HepG2 (cell line): Measurements from ENCODE around the gene TMEM14C.

ENCODE experiments used
- CREB1 ChIP-seq, 2 experiments: fragments of 450-650 bp in 1 of 2; IDR thresholded peaks; 2 replicates each; pipeline ENCODE4 v1.6.1; 2016 to 2017; ENCODE audit warnings: control low read depth in 1 of 2, mild to moderate bottlenecking in 1 of 2, missing compliant biosample characterization in 1 of 2, missing genetic modification characterization in 1 of 2
- CTCF ChIP-seq: sonication (generic); formaldehyde crosslinking; IDR thresholded peaks from 2 replicates; pipeline ENCODE4 v1.5.0; 2020; ENCODE audit warnings: mild to moderate bottlenecking, missing genetic modification reagents, moderate library complexity
- EZH2 ChIP-seq: conservative IDR thresholded peaks from 2 replicates; pipeline ENCODE4 v1.6.1; 2012; ENCODE audit warnings: mild to moderate bottlenecking, low read depth, low read length, moderate library complexity
- FOXK1 ChIP-seq: sonication (generic); formaldehyde crosslinking; IDR thresholded peaks from 2 replicates; pipeline ENCODE4 v1.4.0; 2020; ENCODE audit warnings: low read depth, missing genetic modification reagents, borderline replicate concordance
- MTA3 ChIP-seq: sonication (generic); formaldehyde crosslinking; IDR thresholded peaks from 2 replicates; pipeline ENCODE4 v1.4.0; 2020; ENCODE audit warnings: missing genetic modification reagents
- NCOA2 ChIP-seq: sonication (generic); formaldehyde crosslinking; IDR thresholded peaks from 2 replicates; pipeline ENCODE4 v1.8.0; 2022; ENCODE audit warnings: inconsistent platforms
- NR2F2 ChIP-seq: IDR thresholded peaks from 2 replicates; pipeline ENCODE4 v1.6.1; 2012; ENCODE audit warnings: low read depth, inconsistent platforms, borderline replicate concordance
- POLR2AphosphoS5 ChIP-seq: IDR thresholded peaks from 2 replicates; pipeline ENCODE4 v1.6.1; 2012; ENCODE audit warnings: low read depth, low read length
- SIN3A ChIP-seq: IDR thresholded peaks from 2 replicates; pipeline ENCODE4 v1.6.1; 2011; ENCODE audit warnings: low read depth, mild to moderate bottlenecking, control low read depth, low read length, borderline replicate concordance
- STAT6 ChIP-seq: sonication (generic); formaldehyde crosslinking; IDR thresholded peaks from 2 replicates; pipeline ENCODE4 v1.4.0; 2020; ENCODE audit warnings: missing genetic modification reagents, mild to moderate bottlenecking, borderline replicate concordance
- ZNF12 ChIP-seq: sonication (generic); formaldehyde crosslinking; IDR thresholded peaks from 2 replicates; pipeline ENCODE4 v1.5.0; 2020; ENCODE audit warnings: missing genetic modification reagents
- ZNF598 ChIP-seq: sonication (generic); formaldehyde crosslinking; IDR thresholded peaks from 2 replicates; pipeline ENCODE4 v1.5.1; 2020; ENCODE audit warnings: mild to moderate bottlenecking, missing genetic modification reagents, borderline replicate concordance

GRCh38 chr6:10730254-10730653 is 7.4 kb downstream of the TMEM14C start:
- no peak for TF ChIP-seq STAT6 (CRISPR knock-in tag)
- no peak for TF ChIP-seq ZNF598 (CRISPR knock-in tag)
- TF ChIP-seq NR2F2: no peak
- TF ChIP-seq SIN3A: no peak
- TF ChIP-seq FOXK1: no peak
- no peak for TF ChIP-seq CREB1 (IDR thresholded peaks at IDR 0.05)
- no peak for TF ChIP-seq CREB1 (CRISPR knock-in tag; IDR thresholded peaks at IDR 0.05)
- no peak for TF ChIP-seq POLR2AphosphoS5
- TF ChIP-seq CTCF (CRISPR knock-in tag): no peak
- TF ChIP-seq MTA3 (CRISPR knock-in tag): no peak
- no peak for TF ChIP-seq EZH2
- no peak for TF ChIP-seq NCOA2 (CRISPR knock-in tag)
- TF ChIP-seq ZNF12 (CRISPR knock-in tag): no peak
